SK-N-SH (cell line): ENCODE measurements around the gene KDM6B. TPM values are rescaled to one million over a fixed set of nuclear protein-coding genes. Genes with fewer than 3 reads are reported as not detected.

ENCODE experiments used
- CTCF ChIA-PET: fragments of 300-600, 350-600 bp; formaldehyde crosslinking; extraction: SDS; loops from one replicate; lab custom pipeline; 2021; lab: Yijun Ruan, JAX
- POLR2A ChIA-PET: fragments of 350-600 bp; sonication (Branson Sonifier 250); formaldehyde crosslinking; extraction: SDS; loops from one replicate; lab custom pipeline; 2020; ENCODE audit warnings: antibody characterized with exemption, inconsistent platforms; lab: Yijun Ruan, JAX
- DNase-seq: peaks from one replicate; pipeline ENCODE4 v3.0.0; 2012
- H2AFZ ChIP-seq: fragments of 200-600 bp; sonication (generic); 2 replicates; pipeline ENCODE4 v1.8.1; 2016; ENCODE audit warnings: antibody characterized with exemption, mild to moderate bottlenecking, low read depth
- H3F3A ChIP-seq: fragments of 200-600 bp; sonication (generic); replicated peaks from 2 replicates; pipeline ENCODE3; 2016; ENCODE audit warnings: antibody characterized with exemption, mild to moderate bottlenecking; ENCODE audit not compliant: insufficient read depth
- H3K27ac ChIP-seq, 2 experiments: fragments of 200-500 bp in 1 of 2; fragments of 200-600 bp in 1 of 2; sonication (Bioruptor generic) in 1 of 2; sonication (generic), shearing (Covaris generic) in 1 of 2; 2 replicates each; pipeline versions ENCODE4 v1.5.1 to v1.6.1; 2014 to 2016; ENCODE audit warnings: low read depth in 2 of 2, inconsistent platforms in 1 of 2, low read length in 1 of 2, mild to moderate bottlenecking in 1 of 2, mixed read lengths in 1 of 2
- H3K27me3 ChIP-seq: fragments of 200-600 bp; sonication (generic), shearing (Covaris generic); 2 replicates; pipeline ENCODE4 v1.6.1; 2016; ENCODE audit warnings: mixed run types; ENCODE audit not compliant: insufficient read depth
- H3K36me3 ChIP-seq, 2 experiments: fragments of 200-500 bp in 1 of 2; fragments of 200-600 bp in 1 of 2; sonication (Bioruptor generic) in 1 of 2; sonication (generic) in 1 of 2; replicated peaks in 1 of 2; 2 replicates each; pipeline versions ENCODE3 to v1.5.1; 2014 to 2016; ENCODE audit warnings: low read length in 1 of 2, mild to moderate bottlenecking in 1 of 2; ENCODE audit not compliant: insufficient read depth in 2 of 2, control insufficient read depth in 1 of 2
- H3K4me1 ChIP-seq, 2 experiments: fragments of 200-500 bp in 1 of 2; fragments of 200-600 bp in 1 of 2; sonication (Bioruptor generic) in 1 of 2; sonication (generic), shearing (Covaris generic) in 1 of 2; 2 replicates each; pipeline versions ENCODE4 v1.5.1 to v1.6.1; 2014 to 2016; ENCODE audit warnings: low read depth in 1 of 2, low read length in 1 of 2, mixed run types in 1 of 2; ENCODE audit not compliant: insufficient read depth in 2 of 2, control insufficient read depth in 1 of 2
- H3K4me2 ChIP-seq: fragments of 200-600 bp; sonication (generic), shearing (Covaris generic); 2 replicates; pipeline ENCODE4 v1.6.1; 2017; ENCODE audit warnings: mixed run types
- H3K4me3 ChIP-seq, 2 experiments: fragments of 200-500 bp in 1 of 2; fragments of 200-600 bp in 1 of 2; sonication (Bioruptor generic) in 1 of 2; sonication (generic), shearing (Covaris generic) in 1 of 2; 2 replicates each; pipeline versions ENCODE4 v1.5.1 to v1.8.1; 2014 to 2016; ENCODE audit warnings: low read depth in 2 of 2, inconsistent platforms in 1 of 2, low read length in 1 of 2, mild to moderate bottlenecking in 1 of 2, mixed read lengths in 1 of 2, moderate library complexity in 1 of 2
- H3K79me2 ChIP-seq: fragments of 200-600 bp; sonication (generic); 2 replicates; pipeline ENCODE4 v1.8.1; 2017; ENCODE audit warnings: mild to moderate bottlenecking; ENCODE audit not compliant: insufficient read depth
- H3K9ac ChIP-seq: fragments of 200-600 bp; sonication (generic); 2 replicates; pipeline ENCODE4 v1.6.1; 2017; ENCODE audit warnings: mixed run types
- H3K9me2 ChIP-seq: fragments of 200-600 bp; sonication (generic); 2 replicates; pipeline ENCODE4 v1.6.1; 2017; ENCODE audit warnings: mixed run types
- H3K9me3 ChIP-seq: fragments of 200-600 bp; sonication (generic); 2 replicates; pipeline ENCODE4 v1.6.1; 2017; ENCODE audit warnings: mixed run types, mild to moderate bottlenecking, moderate library complexity
- H4K20me1 ChIP-seq: fragments of 200-600 bp; sonication (generic); 2 replicates; pipeline ENCODE4 v1.6.1; 2017; ENCODE audit warnings: mild to moderate bottlenecking, mixed run types; ENCODE audit not compliant: insufficient read depth
- CTCF ChIP-seq: fragments of 200-600 bp; sonication (generic); IDR thresholded peaks from 2 replicates; pipeline ENCODE4 v1.6.1; 2017; ENCODE audit warnings: antibody characterized with exemption, mild to moderate bottlenecking, moderate library complexity
- FOXM1 ChIP-seq: IDR thresholded peaks from 2 replicates; pipeline ENCODE4 v1.4.0; 2012; ENCODE audit warnings: low read depth, mild to moderate bottlenecking
- MEF2A ChIP-seq: IDR thresholded peaks from 2 replicates; pipeline ENCODE4 v1.4.0; 2012; ENCODE audit warnings: low read depth, borderline replicate concordance
- NFIC ChIP-seq: IDR thresholded peaks from 2 replicates; pipeline ENCODE4 v1.4.0; 2012; ENCODE audit warnings: borderline replicate concordance
- NRF1 ChIP-seq: IDR thresholded peaks from 2 replicates; pipeline ENCODE4 v1.6.1; 2012; ENCODE audit warnings: low read depth, mild to moderate bottlenecking, low read length
- REST ChIP-seq: IDR thresholded peaks from 2 replicates; pipeline ENCODE4 v1.6.1; 2012; ENCODE audit warnings: mild to moderate bottlenecking, low read depth, low read length, moderate library complexity
- RFX5 ChIP-seq: IDR thresholded peaks from 2 replicates; pipeline ENCODE4 v1.6.1; 2012; ENCODE audit warnings: mild to moderate bottlenecking, improper control_type of control experiment, low read length
- TAF1 ChIP-seq: IDR thresholded peaks from 2 replicates; pipeline ENCODE4 v1.6.1; 2012; ENCODE audit warnings: low read depth, mild to moderate bottlenecking, low read length, moderate library complexity, borderline replicate concordance
- USF1 ChIP-seq: IDR thresholded peaks from 2 replicates; pipeline ENCODE4 v1.4.0; 2012; ENCODE audit warnings: low read depth, borderline replicate concordance
- WGBS: methylation state at CpG from one replicate; pipeline ENCODE4 v1.1.6; 2017; ENCODE audit warnings: low lambda C conversion rate; 5-methylcytosine and 5-hydroxymethylcytosine counted together
- polyA plus RNA-seq, 3 experiments: library from polyadenylated mRNA; depleted of rRNA; stranded (reverse); fragments of >200 nt; gene quantifications; 2 replicates each; pipeline ENCODE4 v1.2.3, GENCODE V29; 2012
- TF ChIP-seq, protein P1 (sequence below): IDR thresholded peaks from 2 replicates; pipeline ENCODE4 v1.4.0; 2012; ENCODE audit warnings: low read depth, borderline replicate concordance
- TF ChIP-seq, protein P2 (sequence below): fragments of 150-350 bp; IDR thresholded peaks from 2 replicates; pipeline ENCODE4 v1.6.1; 2017; ENCODE audit warnings: antibody characterized with exemption, low read length, low read depth, borderline replicate concordance

KDM6B gene
- polyA plus RNA-seq, 1 of the 3 experiments (the other 2 are of a cell fraction), result 2.6 TPM

- TF ChIP-seq, protein P1, sequence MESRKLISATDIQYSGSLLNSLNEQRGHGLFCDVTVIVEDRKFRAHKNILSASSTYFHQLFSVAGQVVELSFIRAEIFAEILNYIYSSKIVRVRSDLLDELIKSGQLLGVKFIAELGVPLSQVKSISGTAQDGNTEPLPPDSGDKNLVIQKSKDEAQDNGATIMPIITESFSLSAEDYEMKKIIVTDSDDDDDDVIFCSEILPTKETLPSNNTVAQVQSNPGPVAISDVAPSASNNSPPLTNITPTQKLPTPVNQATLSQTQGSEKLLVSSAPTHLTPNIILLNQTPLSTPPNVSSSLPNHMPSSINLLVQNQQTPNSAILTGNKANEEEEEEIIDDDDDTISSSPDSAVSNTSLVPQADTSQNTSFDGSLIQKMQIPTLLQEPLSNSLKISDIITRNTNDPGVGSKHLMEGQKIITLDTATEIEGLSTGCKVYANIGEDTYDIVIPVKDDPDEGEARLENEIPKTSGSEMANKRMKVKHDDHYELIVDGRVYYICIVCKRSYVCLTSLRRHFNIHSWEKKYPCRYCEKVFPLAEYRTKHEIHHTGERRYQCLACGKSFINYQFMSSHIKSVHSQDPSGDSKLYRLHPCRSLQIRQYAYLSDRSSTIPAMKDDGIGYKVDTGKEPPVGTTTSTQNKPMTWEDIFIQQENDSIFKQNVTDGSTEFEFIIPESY, result no peak
- TF ChIP-seq, all 33 proteins: peak for 11
Measured at GRCh38 chr17:7841396-7841914, 7.4 kb downstream of the KDM6B start (continued).

- no peaks in the 10 kb centered on the region for H3K27me3 ChIP-seq
- 0% methylated on average over 10 of the region's 46 CpGs for WGBS
- H3K9me2 ChIP-seq, result no peaks in the 10 kb centered on the region
- no peaks in the 10 kb centered on the region for H3K9me3 ChIP-seq
- peak overlapping the region; percentile 66 to 67 for H3K4me3 ChIP-seq
- H2AFZ ChIP-seq, result peak overlapping the region; percentile 42; the same call in 1 of the 2 replicates
- H3K27ac ChIP-seq, result peak overlapping the region; percentile 95 to 100
- ChIA-PET CTCF (interaction anchor here (0.9 to 2.1 kb wide), 5 partner anchors 17 to 200 kb away, joined by 4 to 6 read pairs (median 5); no protein-coding TSS in a partner anchor), POLR2A (interaction anchor here (0.7 to 2.2 kb wide), 5 partner anchors 9 to 155 kb away, joined by 3 to 9 read pairs (median 4); partner anchors contain the start of genes CHD3, CYB5D1, KDM6B and NAA38)
- H3F3A ChIP-seq, result peaks cover 44% of the 10 kb centered on the region
- H3K36me3 ChIP-seq, result peaks cover 8 to 26% of the 10 kb centered on the region in 2 experiments
- DNase-seq, result peak; percentile 94
- peaks cover 36 to 45% of the 10 kb centered on the region in 2 experiments for H3K4me1 ChIP-seq
- peak overlapping the region; percentile 92 for H3K4me2 ChIP-seq
- peaks cover 71% of the 10 kb centered on the region for H3K79me2 ChIP-seq
- peak overlapping the region; percentile 99 for H3K9ac ChIP-seq
- peaks cover 46% of the 10 kb centered on the region for H4K20me1 ChIP-seq
- TF ChIP-seq, protein P2, sequence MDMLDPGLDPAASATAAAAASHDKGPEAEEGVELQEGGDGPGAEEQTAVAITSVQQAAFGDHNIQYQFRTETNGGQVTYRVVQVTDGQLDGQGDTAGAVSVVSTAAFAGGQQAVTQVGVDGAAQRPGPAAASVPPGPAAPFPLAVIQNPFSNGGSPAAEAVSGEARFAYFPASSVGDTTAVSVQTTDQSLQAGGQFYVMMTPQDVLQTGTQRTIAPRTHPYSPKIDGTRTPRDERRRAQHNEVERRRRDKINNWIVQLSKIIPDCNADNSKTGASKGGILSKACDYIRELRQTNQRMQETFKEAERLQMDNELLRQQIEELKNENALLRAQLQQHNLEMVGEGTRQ, result no peak
- no peak for TF ChIP-seq NFIC
- 0 out of 2 replicates have a peak, but pooled peaks have one; percentile 2 for TF ChIP-seq REST
- no peak for TF ChIP-seq MEF2A
- 0 out of 2 replicates have a peak, but pooled peaks have one; percentile 27 for TF ChIP-seq NRF1
- no peak for TF ChIP-seq RFX5
- TF ChIP-seq FOXM1, result no peak
- TF ChIP-seq USF1, result peak; percentile 72
- TF ChIP-seq CTCF, result no peak
- TF ChIP-seq TAF1, result peak; percentile 22; the same call in 1 of the 2 replicates
Measured at GRCh38 chr17:7841915-7842379, 7.9 kb downstream of the KDM6B start.
